SK-N-SH treated with all-trans-retinoic acid at 6 μM for 48 hours (cell line): ENCODE data around the gene TSPAN3.

Experiments
- ATAC-seq: fragments of 200-7000 bp; cut with Tn5 transposase; 3 replicates; pipeline ENCODE4 v1.9.1; 2020; ENCODE audit warnings: mild to moderate bottlenecking, moderate library complexity
- ARNTL ChIP-seq: fragments of 450-650 bp; formaldehyde crosslinking; IDR thresholded peaks from 2 replicates; pipeline ENCODE4 v1.5.0; 2020; ENCODE audit warnings: low read depth, mild to moderate bottlenecking, moderate library complexity, borderline replicate concordance
- CSDC2 ChIP-seq: fragments of 250-450 bp; sonication (Bioruptor Pico); IDR thresholded peaks from 2 replicates; pipeline ENCODE4 v1.5.0; 2020; ENCODE audit warnings: mild to moderate bottlenecking, moderate library complexity
- ESRRG ChIP-seq: fragments of 250-450 bp; sonication (Bioruptor Pico); IDR thresholded peaks from 2 replicates; pipeline ENCODE4 v1.6.1; 2021; ENCODE audit warnings: mild to moderate bottlenecking
- GLIS3 ChIP-seq: fragments of 250-450 bp; sonication (Bioruptor Pico); IDR thresholded peaks from 2 replicates; pipeline ENCODE4 v1.5.0; 2020; ENCODE audit warnings: mild to moderate bottlenecking, moderate library complexity
- ISL1 ChIP-seq: fragments of 250-450 bp; sonication (Bioruptor Pico); IDR thresholded peaks from 2 replicates; pipeline ENCODE4 v2.1.2; 2022; ENCODE audit warnings: mild to moderate bottlenecking, moderate library complexity
- OSR1 ChIP-seq: fragments of 250-450 bp; sonication (Bioruptor Pico); IDR thresholded peaks from 2 replicates; pipeline ENCODE4 v1.8.0; 2022; ENCODE audit warnings: moderate library complexity, mild to moderate bottlenecking, inconsistent platforms
- PPARA ChIP-seq: fragments of 250-450 bp; sonication (Bioruptor Pico); IDR thresholded peaks from 2 replicates; pipeline ENCODE4 v1.5.0; 2020; ENCODE audit warnings: mild to moderate bottlenecking, borderline replicate concordance
- RARB ChIP-seq: fragments of 250-450 bp; sonication (Bioruptor Pico); IDR thresholded peaks from 2 replicates; pipeline ENCODE4 v1.8.0; 2021; ENCODE audit warnings: mild to moderate bottlenecking, moderate library complexity
- SNAI2 ChIP-seq: fragments of 250-450 bp; sonication (Bioruptor Pico); IDR thresholded peaks from 2 replicates; pipeline ENCODE4 v1.5.0; 2020; ENCODE audit warnings: mild to moderate bottlenecking, moderate library complexity
- TOX ChIP-seq: fragments of 250-450 bp; sonication (Bioruptor Pico); IDR thresholded peaks from 2 replicates; pipeline ENCODE4 v1.8.0; 2021; ENCODE audit warnings: mild to moderate bottlenecking, moderate library complexity, borderline replicate concordance
- ZC3H10 ChIP-seq: fragments of 250-450 bp; sonication (Bioruptor Pico); IDR thresholded peaks from 2 replicates; pipeline ENCODE4 v1.5.1; 2021; ENCODE audit warnings: mild to moderate bottlenecking, moderate library complexity
- ZFP3 ChIP-seq: fragments of 250-450 bp; sonication (Bioruptor Pico); IDR thresholded peaks from 2 replicates; pipeline ENCODE4 v1.5.0; 2020; ENCODE audit warnings: mild to moderate bottlenecking, moderate library complexity
- ZFP30 ChIP-seq: fragments of 450-650 bp; formaldehyde crosslinking; IDR thresholded peaks from 2 replicates; pipeline ENCODE4 v1.5.0; 2022; ENCODE audit warnings: mild to moderate bottlenecking, moderate library complexity
- ZNF565 ChIP-seq: fragments of 450-650 bp; formaldehyde crosslinking; conservative IDR thresholded peaks from 2 replicates; pipeline ENCODE4 v1.5.0; 2020; ENCODE audit warnings: low read depth, mild to moderate bottlenecking, moderate library complexity
- ZNF70 ChIP-seq: fragments of 450-650 bp; formaldehyde crosslinking; IDR thresholded peaks from 2 replicates; pipeline ENCODE4 v1.5.0; 2020; ENCODE audit warnings: mild to moderate bottlenecking, moderate library complexity
- ZNF8 ChIP-seq: fragments of 450-650 bp; formaldehyde crosslinking; IDR thresholded peaks from 2 replicates; pipeline ENCODE4 v1.5.0; 2020; ENCODE audit warnings: mild to moderate bottlenecking, moderate library complexity
- TF ChIP-seq, protein P1 (sequence below): fragments of 250-450 bp; sonication (Bioruptor Pico); IDR thresholded peaks from 2 replicates; pipeline ENCODE4 v1.8.0; 2020; ENCODE audit warnings: mild to moderate bottlenecking, moderate library complexity, borderline replicate concordance
- TF ChIP-seq, protein P2 (sequence below): fragments of 250-450 bp; sonication (Bioruptor Pico); IDR thresholded peaks from 2 replicates; pipeline ENCODE4 v1.8.0; 2021; ENCODE audit warnings: low read depth, mild to moderate bottlenecking, moderate library complexity, borderline replicate concordance
- TF ChIP-seq, protein P3 (sequence below): fragments of 250-450 bp; sonication (Bioruptor Pico); IDR thresholded peaks from 2 replicates; pipeline ENCODE4 v1.5.0; 2020; ENCODE audit warnings: mild to moderate bottlenecking, moderate library complexity
- TF ChIP-seq, protein P4 (sequence below): fragments of 250-450 bp; sonication (Bioruptor Pico); IDR thresholded peaks from 2 replicates; pipeline ENCODE4 v1.5.1; 2021; ENCODE audit warnings: mild to moderate bottlenecking, moderate library complexity

The TSPAN3 gene

DNA sequence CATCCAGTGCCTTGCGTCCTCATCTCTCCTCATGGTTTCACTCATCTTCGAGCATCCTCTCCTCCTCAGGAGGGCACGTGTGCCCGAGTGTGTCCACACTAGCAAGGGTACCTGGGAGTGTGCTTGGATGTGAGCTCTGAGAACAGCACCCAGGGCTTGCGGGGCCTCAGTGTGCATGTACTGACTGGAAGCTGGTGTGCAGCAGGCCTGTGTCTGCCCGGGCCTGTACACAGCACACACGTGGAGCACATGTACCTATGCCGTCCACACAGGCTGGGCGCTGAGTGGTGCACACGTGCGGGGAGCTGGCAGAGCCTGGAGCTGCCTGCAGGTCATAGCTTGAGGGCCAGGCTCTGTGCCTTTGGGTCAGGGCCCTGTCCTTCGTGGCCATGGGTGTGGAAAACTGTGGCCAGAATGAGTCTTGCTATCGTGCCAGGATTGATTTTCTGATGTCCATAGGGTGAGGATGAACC, 34.9 kb downstream of the TSPAN3 start:
- ATAC-seq: no peak
- TF ChIP-seq OSR1: no peak
- no peak for TF ChIP-seq ZC3H10
- TF ChIP-seq, protein P1, sequence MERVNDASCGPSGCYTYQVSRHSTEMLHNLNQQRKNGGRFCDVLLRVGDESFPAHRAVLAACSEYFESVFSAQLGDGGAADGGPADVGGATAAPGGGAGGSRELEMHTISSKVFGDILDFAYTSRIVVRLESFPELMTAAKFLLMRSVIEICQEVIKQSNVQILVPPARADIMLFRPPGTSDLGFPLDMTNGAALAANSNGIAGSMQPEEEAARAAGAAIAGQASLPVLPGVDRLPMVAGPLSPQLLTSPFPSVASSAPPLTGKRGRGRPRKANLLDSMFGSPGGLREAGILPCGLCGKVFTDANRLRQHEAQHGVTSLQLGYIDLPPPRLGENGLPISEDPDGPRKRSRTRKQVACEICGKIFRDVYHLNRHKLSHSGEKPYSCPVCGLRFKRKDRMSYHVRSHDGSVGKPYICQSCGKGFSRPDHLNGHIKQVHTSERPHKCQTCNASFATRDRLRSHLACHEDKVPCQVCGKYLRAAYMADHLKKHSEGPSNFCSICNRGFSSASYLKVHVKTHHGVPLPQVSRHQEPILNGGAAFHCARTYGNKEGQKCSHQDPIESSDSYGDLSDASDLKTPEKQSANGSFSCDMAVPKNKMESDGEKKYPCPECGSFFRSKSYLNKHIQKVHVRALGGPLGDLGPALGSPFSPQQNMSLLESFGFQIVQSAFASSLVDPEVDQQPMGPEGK: no peak
- no peak for TF ChIP-seq CSDC2 (CRISPR knock-in tag)
- TF ChIP-seq, protein P2, sequence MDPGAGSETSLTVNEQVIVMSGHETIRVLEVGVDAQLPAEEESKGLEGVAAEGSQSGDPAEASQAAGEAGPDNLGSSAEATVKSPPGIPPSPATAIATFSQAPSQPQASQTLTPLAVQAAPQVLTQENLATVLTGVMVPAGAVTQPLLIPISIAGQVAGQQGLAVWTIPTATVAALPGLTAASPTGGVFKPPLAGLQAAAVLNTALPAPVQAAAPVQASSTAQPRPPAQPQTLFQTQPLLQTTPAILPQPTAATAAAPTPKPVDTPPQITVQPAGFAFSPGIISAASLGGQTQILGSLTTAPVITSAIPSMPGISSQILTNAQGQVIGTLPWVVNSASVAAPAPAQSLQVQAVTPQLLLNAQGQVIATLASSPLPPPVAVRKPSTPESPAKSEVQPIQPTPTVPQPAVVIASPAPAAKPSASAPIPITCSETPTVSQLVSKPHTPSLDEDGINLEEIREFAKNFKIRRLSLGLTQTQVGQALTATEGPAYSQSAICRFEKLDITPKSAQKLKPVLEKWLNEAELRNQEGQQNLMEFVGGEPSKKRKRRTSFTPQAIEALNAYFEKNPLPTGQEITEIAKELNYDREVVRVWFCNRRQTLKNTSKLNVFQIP (CRISPR knock-in tag): no peak
- TF ChIP-seq, protein P3, sequence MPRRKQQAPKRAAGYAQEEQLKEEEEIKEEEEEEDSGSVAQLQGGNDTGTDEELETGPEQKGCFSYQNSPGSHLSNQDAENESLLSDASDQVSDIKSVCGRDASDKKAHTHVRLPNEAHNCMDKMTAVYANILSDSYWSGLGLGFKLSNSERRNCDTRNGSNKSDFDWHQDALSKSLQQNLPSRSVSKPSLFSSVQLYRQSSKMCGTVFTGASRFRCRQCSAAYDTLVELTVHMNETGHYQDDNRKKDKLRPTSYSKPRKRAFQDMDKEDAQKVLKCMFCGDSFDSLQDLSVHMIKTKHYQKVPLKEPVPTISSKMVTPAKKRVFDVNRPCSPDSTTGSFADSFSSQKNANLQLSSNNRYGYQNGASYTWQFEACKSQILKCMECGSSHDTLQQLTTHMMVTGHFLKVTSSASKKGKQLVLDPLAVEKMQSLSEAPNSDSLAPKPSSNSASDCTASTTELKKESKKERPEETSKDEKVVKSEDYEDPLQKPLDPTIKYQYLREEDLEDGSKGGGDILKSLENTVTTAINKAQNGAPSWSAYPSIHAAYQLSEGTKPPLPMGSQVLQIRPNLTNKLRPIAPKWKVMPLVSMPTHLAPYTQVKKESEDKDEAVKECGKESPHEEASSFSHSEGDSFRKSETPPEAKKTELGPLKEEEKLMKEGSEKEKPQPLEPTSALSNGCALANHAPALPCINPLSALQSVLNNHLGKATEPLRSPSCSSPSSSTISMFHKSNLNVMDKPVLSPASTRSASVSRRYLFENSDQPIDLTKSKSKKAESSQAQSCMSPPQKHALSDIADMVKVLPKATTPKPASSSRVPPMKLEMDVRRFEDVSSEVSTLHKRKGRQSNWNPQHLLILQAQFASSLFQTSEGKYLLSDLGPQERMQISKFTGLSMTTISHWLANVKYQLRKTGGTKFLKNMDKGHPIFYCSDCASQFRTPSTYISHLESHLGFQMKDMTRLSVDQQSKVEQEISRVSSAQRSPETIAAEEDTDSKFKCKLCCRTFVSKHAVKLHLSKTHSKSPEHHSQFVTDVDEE (CRISPR knock-in tag): no peak
- TF ChIP-seq ZNF565 (CRISPR knock-in tag): no peak
- no peak for TF ChIP-seq SNAI2 (CRISPR knock-in tag)
- TF ChIP-seq, all 23 proteins: peak for 0

DNA sequence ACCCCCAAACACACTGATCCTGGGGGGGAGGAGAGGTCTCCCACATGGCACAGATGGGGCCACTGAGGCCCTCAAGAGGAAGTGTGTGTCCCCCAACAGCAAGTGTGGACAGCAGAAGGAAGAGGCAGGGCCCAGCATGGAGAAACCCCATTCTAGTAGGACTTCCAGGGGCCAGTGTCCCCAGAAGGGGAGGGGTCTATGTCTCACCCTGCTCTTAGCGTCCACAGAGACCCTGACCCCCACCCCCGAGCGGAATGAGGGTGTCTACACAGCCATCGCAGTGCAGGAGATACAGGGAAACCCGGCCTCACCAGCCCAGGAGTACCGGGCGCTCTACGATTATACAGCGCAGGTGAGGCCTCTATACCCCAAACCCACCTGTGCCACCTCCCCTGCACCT, 35.3 kb downstream of the TSPAN3 start:
- TF ChIP-seq, protein P3 (CRISPR knock-in tag): no peak
- TF ChIP-seq ARNTL (CRISPR knock-in tag) (no peak), ESRRG (CRISPR knock-in tag) (no peak), SNAI2 (CRISPR knock-in tag) (no peak), GLIS3 (CRISPR knock-in tag) (no peak), RARB (CRISPR knock-in tag) (no peak), CSDC2 (CRISPR knock-in tag) (no peak)
- TF ChIP-seq, protein P4, sequence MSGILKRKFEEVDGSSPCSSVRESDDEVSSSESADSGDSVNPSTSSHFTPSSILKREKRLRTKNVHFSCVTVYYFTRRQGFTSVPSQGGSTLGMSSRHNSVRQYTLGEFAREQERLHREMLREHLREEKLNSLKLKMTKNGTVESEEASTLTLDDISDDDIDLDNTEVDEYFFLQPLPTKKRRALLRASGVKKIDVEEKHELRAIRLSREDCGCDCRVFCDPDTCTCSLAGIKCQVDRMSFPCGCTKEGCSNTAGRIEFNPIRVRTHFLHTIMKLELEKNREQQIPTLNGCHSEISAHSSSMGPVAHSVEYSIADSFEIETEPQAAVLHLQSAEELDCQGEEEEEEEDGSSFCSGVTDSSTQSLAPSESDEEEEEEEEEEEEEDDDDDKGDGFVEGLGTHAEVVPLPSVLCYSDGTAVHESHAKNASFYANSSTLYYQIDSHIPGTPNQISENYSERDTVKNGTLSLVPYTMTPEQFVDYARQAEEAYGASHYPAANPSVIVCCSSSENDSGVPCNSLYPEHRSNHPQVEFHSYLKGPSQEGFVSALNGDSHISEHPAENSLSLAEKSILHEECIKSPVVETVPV (CRISPR knock-in tag): no peak
- TF ChIP-seq, protein P2 (CRISPR knock-in tag): no peak
- no peak for ATAC-seq

DNA sequence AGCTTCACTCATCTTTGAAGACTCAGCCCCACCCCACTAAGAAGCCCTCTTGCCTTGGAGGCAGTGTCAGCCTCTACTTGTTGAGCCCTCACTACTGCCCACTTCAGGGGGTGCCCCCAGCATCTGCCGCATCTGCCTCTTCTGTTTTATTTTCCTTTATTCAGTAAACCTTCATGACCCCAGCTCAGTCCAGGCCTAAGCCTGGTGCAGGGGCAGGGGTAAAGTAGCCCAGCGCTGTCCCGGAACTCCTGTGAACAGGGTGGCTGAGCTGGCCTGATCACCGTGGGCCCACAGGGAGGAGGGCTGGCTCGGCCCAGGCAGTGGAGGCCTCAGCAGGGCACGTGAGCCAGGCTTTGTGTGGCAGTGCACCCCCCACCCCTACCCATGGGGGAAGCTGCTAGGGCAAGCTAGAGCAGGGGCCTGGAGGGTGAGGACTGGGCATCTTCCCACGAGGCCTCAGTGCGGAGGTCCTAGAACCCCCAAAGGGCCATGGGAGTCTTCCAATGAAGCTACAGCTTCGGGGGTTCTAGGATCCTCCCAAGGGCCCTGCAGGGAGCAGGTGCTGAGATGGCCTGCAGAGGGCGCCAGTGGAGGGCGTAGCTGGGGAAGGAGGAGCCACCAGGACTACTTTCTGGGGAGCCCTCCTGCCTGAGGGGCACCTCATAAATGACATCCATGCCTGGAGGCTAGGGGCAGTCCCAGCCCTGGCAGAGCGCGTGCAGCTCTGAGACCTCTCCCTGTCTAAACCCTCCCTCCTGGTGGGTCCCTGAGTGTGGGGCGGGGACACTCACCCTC, 36.0 kb downstream of the TSPAN3 start:
- ATAC-seq: peak; percentile 59
- TF ChIP-seq ZFP3 (CRISPR knock-in tag) (no peak), ZFP30 (no peak), ZNF8 (CRISPR knock-in tag) (no peak), PPARA (CRISPR knock-in tag) (no peak), ESRRG (CRISPR knock-in tag) (no peak), OSR1 (no peak), ZNF70 (CRISPR knock-in tag) (no peak), ISL1 (CRISPR knock-in tag) (no peak), RARB (CRISPR knock-in tag) (no peak), ARNTL (CRISPR knock-in tag) (no peak), GLIS3 (CRISPR knock-in tag) (no peak), TOX (no peak), ZC3H10 (no peak)
- TF ChIP-seq, protein P4 (CRISPR knock-in tag): no peak
- TF ChIP-seq, protein P2 (CRISPR knock-in tag): no peak
